OCI-LY1 (cell line): ENCODE measurements around the gene AAK1.

Experiments used
- EZH2 ChIP-seq: fragments of 200-600 bp; sonication (generic), shearing (Covaris generic); IDR thresholded peaks from 2 replicates; pipeline ENCODE4 v1.8.0; 2017; ENCODE audit warnings: borderline replicate concordance, mixed run types, mild to moderate bottlenecking, antibody characterized with exemption, low read length, moderate library complexity, mixed read lengths
- TF ChIP-seq, protein P1 (sequence below): fragments of 200-600 bp; sonication (generic), shearing (Covaris generic); IDR thresholded peaks from 2 replicates; pipeline ENCODE4 v1.5.1; 2017; ENCODE audit warnings: mild to moderate bottlenecking, antibody characterized with exemption, low read length, moderate library complexity, mixed read lengths

DNA sequence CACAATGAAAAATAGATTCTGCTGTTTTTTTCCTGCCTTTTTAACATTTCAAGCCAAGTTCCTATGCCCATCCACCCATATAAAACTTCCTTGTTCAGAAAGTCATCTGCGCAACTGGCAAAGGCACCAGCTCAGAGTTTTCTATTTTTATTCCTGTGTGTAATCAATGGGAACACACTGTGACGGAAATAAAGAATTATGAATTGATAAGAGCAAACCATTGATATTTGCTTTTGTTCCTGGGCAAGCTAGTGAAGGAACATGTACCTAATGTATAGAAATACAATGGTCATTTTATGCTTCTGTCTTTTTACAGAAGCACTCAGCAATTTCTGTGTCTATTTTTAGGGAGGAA, 30.8 kb upstream of the AAK1 start:
- TF ChIP-seq, protein P1, sequence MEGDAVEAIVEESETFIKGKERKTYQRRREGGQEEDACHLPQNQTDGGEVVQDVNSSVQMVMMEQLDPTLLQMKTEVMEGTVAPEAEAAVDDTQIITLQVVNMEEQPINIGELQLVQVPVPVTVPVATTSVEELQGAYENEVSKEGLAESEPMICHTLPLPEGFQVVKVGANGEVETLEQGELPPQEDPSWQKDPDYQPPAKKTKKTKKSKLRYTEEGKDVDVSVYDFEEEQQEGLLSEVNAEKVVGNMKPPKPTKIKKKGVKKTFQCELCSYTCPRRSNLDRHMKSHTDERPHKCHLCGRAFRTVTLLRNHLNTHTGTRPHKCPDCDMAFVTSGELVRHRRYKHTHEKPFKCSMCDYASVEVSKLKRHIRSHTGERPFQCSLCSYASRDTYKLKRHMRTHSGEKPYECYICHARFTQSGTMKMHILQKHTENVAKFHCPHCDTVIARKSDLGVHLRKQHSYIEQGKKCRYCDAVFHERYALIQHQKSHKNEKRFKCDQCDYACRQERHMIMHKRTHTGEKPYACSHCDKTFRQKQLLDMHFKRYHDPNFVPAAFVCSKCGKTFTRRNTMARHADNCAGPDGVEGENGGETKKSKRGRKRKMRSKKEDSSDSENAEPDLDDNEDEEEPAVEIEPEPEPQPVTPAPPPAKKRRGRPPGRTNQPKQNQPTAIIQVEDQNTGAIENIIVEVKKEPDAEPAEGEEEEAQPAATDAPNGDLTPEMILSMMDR = no peak
- no peak for TF ChIP-seq EZH2
